BLaER1 treated with 17β-estradiol and CSF1 and Interleukin-3, amounts not matched to agents 10 nM and 100 nM (cell line): ENCODE measurements around the gene SPINK5.

Experiments used
- H3K27ac ChIP-seq, 11 experiments: shearing (Covaris generic); formaldehyde crosslinking; 2 replicates each; pipeline ENCODE4 v1.8.1; 2022
- H3K27me3 ChIP-seq, 11 experiments: shearing (Covaris generic); formaldehyde crosslinking; 2 replicates each; pipeline ENCODE4 v1.8.1; 2022
- H3K36me3 ChIP-seq, 11 experiments: shearing (Covaris generic); formaldehyde crosslinking; 2 replicates each; pipeline ENCODE4 v1.8.1; 2022
- H3K4me1 ChIP-seq, 10 experiments: shearing (Covaris generic); formaldehyde crosslinking; 2 replicates each; pipeline ENCODE4 v1.8.1; 2022
- H3K4me2 ChIP-seq, 11 experiments: shearing (Covaris generic); formaldehyde crosslinking; 2 replicates each; pipeline ENCODE4 v1.8.1; 2022
- H3K4me3 ChIP-seq, 10 experiments: shearing (Covaris generic); formaldehyde crosslinking; 2 replicates each; pipeline ENCODE4 v1.8.1; 2022
- H3K9ac ChIP-seq, 11 experiments: shearing (Covaris generic); formaldehyde crosslinking; 2 replicates each; pipeline ENCODE4 v1.8.1; 2022
- H3K9me3 ChIP-seq, 11 experiments: shearing (Covaris generic); formaldehyde crosslinking; replicated peaks in 1 of 11; 2 replicates each; pipeline ENCODE4 v1.8.1; 2022
- H4K20me1 ChIP-seq, 11 experiments: shearing (Covaris generic); formaldehyde crosslinking; 2 replicates each; pipeline ENCODE4 v1.8.1; 2022
- Cebpa-rat ChIP-seq, 11 experiments: shearing (Covaris generic); IDR thresholded peaks; 2 replicates each; pipeline ENCODE4 v1.8.1; 2022

Gene SPINK5

DNA sequence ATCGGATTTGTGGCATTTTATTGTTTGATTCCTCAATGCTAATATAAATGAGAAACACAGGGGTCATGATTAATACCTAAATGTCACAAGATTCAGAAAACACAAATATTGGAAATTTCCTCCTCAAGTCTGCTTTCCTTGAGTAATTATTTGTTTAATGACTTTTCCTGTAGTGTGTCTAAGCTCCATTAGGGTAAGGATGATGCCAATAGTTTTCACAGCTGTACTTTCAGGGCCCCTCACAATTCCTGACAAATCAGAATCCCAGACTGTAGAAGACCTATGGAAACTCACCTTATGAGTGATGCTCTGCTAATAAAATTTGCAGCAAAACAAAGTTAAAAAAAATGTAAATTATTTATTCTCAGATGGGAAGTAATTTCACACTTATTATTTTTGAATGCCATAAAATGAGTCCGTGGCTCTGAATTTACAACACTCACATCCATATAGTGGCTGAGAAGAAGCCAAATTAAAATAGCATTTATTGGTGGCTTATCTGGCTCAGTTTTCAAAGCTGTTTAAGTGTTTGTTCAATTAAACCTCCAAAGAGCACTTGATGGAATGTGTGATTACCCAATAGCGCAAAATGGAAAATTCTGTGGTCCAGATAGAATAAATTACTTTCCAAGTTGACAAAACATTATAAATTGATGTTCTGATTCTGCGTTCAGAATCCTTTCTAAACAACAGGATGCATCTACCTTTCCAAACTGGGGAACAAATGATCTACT, 102.9 kb downstream of the SPINK5 start:
- Histone ChIP-seq H4K20me1 (no peaks in the 10 kb centered on the region), H3K9ac (no peak overlapping the region), H3K4me3 (no peak overlapping the region), H3K36me3 (no peaks in the 10 kb centered on the region), H3K4me2 (no peak overlapping the region), H3K27ac (no peak overlapping the region), H3K9me3 (0 out of 22 replicates have a peak, but pooled peaks cover 0 to 5% (median 0%) of the 10 kb centered on the region in 11 experiments), H3K4me1 (no peaks in the 10 kb centered on the region), H3K27me3 (no peaks in the 10 kb centered on the region)
- TF ChIP-seq Cebpa-rat (IDR thresholded peaks at IDR 0.05) = no peak

DNA sequence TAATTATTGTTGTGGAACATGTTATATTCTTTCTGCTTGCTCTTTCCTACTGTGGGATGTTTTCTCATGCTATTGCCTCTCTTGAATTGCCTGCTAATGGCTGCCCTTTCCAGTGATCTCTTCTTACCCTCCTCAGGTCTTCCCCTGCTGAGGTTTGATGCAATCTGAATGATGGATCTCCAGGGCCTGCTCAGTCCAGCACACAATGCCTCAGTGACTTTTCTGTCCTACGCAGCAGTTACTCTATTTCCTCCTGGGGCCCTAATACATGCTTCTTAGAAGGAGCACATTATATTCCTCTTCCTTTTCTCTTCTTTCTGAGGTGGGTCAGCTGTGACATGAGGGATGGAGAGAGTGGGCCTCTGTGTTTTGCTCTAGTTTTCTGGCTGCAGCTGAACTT, 104.5 kb downstream of the SPINK5 start, which contains the start of gene SPINK14:
Gene SPINK14, plus strand, starts transcription at position 301 of the 400 bp plus-strand sequence. CDS start 1,187 bp downstream, outside the sequence.
- H3K36me3 ChIP-seq = no peaks in the 10 kb centered on the region
- H3K9ac ChIP-seq = no peak within 1 kb of the TSS
- H3K4me3 ChIP-seq = no peak within 1 kb of the TSS
- H4K20me1 ChIP-seq = no peaks in the 10 kb centered on the region
- no peaks in the 10 kb centered on the region for H3K27me3 ChIP-seq
- no peak within 1 kb of the TSS for H3K27ac ChIP-seq
- 0 out of 22 replicates have a peak, but pooled peaks cover 0 to 5% (median 0%) of the 10 kb centered on the region in 11 experiments for H3K9me3 ChIP-seq
- H3K4me1 ChIP-seq = no peaks in the 10 kb centered on the region
- H3K4me2 ChIP-seq = no peak within 1 kb of the TSS
- no peak for TF ChIP-seq Cebpa-rat (IDR thresholded peaks at IDR 0.05)

DNA sequence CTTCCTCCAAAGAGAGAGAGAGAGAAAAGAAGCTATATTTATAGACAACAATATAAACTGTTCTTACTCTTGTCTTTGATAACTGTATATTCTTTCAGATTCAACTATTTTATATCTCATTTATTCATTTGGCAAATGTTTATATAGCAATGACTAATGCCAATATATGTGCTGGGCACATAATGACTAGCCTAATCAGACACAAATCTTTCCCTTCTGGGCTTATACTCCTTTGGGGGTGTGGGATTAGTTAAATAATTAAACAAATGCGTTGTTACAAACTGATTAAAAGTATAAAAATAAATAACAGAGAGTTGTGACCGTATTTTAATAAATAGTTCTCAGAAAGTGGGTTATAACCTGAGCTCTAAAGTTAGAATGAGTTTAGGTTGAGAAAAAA, 108.6 kb downstream of the SPINK5 start:
- Histone ChIP-seq H3K36me3 (no peaks in the 10 kb centered on the region), H3K9ac (no peak overlapping the region), H3K4me2 (no peak overlapping the region), H3K4me1 (no peaks in the 10 kb centered on the region), H3K27me3 (no peaks in the 10 kb centered on the region), H3K27ac (no peak overlapping the region), H3K9me3 (no peaks in the 10 kb centered on the region), H4K20me1 (no peaks in the 10 kb centered on the region), H3K4me3 (no peak overlapping the region)
- no peak for TF ChIP-seq Cebpa-rat (IDR thresholded peaks at IDR 0.05)

DNA sequence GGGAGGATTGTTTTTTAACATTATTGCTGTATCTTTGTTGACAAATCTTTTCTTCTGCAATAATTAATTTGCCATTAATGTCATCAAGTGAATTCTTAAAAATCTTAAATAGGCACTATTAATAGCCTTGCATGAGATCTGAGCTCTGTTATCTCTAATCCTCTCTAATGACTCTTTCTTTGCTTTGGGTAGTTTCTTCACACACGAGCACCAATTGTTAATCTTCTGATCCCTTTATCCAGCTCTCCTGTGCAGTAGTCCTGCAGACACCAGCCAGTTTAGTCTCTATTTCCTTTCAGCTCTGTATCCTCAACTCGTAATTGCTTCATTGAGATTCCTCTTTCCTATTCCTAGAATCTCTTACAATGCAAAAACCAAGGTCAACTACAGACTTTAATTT, 112.7 kb downstream of the SPINK5 start:
- Histone ChIP-seq H3K9me3 (no peaks in the 10 kb centered on the region), H3K36me3 (no peaks in the 10 kb centered on the region), H3K27me3 (no peaks in the 10 kb centered on the region), H4K20me1 (no peaks in the 10 kb centered on the region), H3K4me2 (no peak overlapping the region), H3K4me1 (peaks cover 0 to 21% (median 0%) of the 10 kb centered on the region in 10 experiments; a peak in 7 of 20 replicates), H3K9ac (no peak overlapping the region), H3K4me3 (no peak overlapping the region), H3K27ac (no peak overlapping the region)
- TF ChIP-seq Cebpa-rat (IDR thresholded peaks at IDR 0.05) = no peak

DNA sequence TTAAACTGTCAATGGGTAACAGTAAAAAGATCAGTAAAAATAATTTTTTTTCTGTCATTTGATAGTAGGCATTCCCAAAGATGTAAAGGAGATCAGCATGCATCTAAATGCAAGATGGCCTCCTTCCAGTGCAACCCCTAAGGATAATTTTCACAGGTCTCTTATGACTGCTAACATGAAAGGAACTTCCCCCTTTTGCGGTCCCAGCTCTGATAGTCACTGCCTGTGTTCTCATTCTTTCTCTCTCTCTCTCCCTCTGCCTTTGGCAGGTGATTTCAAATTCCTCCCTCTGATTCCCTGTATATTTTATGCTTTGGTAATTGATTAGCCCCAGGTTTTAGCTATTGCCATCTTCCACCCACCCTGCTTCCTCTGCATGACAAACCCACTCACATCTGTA, 113.4 kb downstream of the SPINK5 start:
- H3K9me3 ChIP-seq = no peaks in the 10 kb centered on the region
- H3K36me3 ChIP-seq = no peaks in the 10 kb centered on the region
- no peak overlapping the region for H3K4me3 ChIP-seq
- H3K4me2 ChIP-seq = no peak overlapping the region
- H3K4me1 ChIP-seq = peaks cover 0 to 23% (median 0%) of the 10 kb centered on the region in 10 experiments; a peak in 7 of 20 replicates
- TF ChIP-seq Cebpa-rat (IDR thresholded peaks at IDR 0.05) = no peak
- H3K27ac ChIP-seq = no peak overlapping the region
- no peaks in the 10 kb centered on the region for H3K27me3 ChIP-seq
- no peak overlapping the region for H3K9ac ChIP-seq
- no peaks in the 10 kb centered on the region for H4K20me1 ChIP-seq

DNA sequence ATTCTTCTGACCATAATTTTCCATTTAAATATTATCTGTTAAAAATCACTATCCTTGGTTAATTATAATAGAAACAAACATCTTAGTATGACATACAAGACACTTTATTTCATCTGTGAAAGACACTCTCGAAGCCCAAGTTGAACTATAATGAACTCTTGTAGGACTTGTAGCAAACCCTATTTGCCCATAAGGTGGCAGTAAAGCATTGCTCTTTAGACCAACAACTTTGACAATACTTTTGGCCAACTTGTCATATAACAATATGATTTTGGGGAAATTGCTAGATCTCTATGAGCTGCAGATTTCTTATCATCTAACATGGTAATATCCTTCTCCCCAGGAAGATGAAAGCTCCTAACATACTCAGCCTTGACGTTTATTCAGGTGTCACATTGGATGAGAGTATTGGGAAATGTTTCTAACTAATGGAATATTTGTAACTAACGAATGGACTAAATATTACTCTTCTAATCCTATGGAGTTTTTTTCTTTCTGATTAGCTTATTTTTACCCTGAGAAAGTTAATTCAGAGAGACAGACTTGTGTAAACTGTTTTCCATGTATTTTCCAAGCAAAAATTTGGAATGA, 115.5 kb downstream of the SPINK5 start:
- Histone ChIP-seq H3K4me2 (no peak overlapping the region), H3K27ac (no peak overlapping the region), H3K36me3 (no peaks in the 10 kb centered on the region), H3K4me3 (no peak overlapping the region), H4K20me1 (no peaks in the 10 kb centered on the region), H3K27me3 (no peaks in the 10 kb centered on the region), H3K9ac (no peak overlapping the region), H3K4me1 (peaks cover 0 to 23% (median 0%) of the 10 kb centered on the region in 10 experiments; a peak in 7 of 20 replicates), H3K9me3 (peaks cover 0 to 9% (median 0%) of the 10 kb centered on the region in 11 experiments; a peak in 7 of 22 replicates)
- no peak for TF ChIP-seq Cebpa-rat (IDR thresholded peaks at IDR 0.05)

DNA sequence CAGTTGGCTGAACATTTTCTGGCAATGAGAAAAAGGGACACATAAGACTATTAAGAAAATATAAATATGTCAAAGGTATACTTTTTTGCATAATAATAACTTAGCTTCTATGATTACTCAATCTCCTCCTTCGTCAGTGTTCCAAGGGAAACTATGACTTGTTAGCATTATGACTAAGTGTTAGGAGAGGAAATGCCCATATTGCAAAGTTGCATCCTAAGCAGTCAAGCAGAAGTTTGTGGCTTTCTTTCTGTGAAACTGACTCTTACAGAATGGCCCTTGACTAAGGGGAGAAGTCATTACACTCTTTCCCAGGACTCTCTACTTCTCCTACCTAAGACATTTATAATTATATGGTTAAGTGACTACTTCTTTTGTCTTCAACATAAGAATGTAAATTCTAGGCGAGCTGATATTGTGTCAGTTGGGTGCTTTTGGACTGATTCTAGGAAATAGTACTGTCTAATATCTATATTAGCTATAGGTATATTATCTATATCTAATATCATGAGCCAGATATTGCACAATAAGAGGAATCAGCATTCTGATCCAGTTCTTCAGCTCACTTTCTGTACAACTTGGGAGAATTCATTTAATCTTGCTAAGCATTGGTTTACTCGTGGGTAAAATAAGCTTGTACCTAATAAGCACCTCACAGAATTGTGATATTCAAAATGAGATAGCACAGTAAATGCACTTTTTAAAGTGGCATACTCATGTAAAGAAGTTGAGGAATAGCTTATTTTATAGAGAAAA, 122.6 kb downstream of the SPINK5 start:
- Histone ChIP-seq H3K4me1 (peaks cover 3 to 55% (median 27%) of the 10 kb centered on the region in 10 experiments; a peak in 16 of 20 replicates), H3K4me3 (peak overlapping the region in 2 of 10 experiments; percentile 8 to 16; a peak in 1 of 20 replicates), H3K9ac (peak overlapping the region in 6 of 11 experiments; percentile 34 to 67 (median 56); a peak in 10 of 22 replicates), H3K27ac (peak overlapping the region; percentile 31 to 87 (median 74); a peak in 21 of 22 replicates), H3K27me3 (no peaks in the 10 kb centered on the region), H3K9me3 (peaks cover 0 to 23% (median 0%) of the 10 kb centered on the region in 11 experiments; a peak in 8 of 22 replicates), H4K20me1 (no peaks in the 10 kb centered on the region), H3K4me2 (peak overlapping the region in 9 of 11 experiments; percentile 11 to 81 (median 72); a peak in 16 of 22 replicates), H3K36me3 (no peaks in the 10 kb centered on the region; a peak in 1 of 22 replicates)
- peak in 9 of 11 experiments; percentile 33 to 88 (median 77); a peak in 14 of 22 replicates for TF ChIP-seq Cebpa-rat (IDR thresholded peaks at IDR 0.05)
